ENCODE results near the gene PLA2G4E. TPM values are rescaled to one million over a fixed set of nuclear protein-coding genes. Genes with fewer than 3 reads are reported as not detected.

The PLA2G4E gene
- total RNA-seq, 1 experiment from 2014 or later: not detected

DNA sequence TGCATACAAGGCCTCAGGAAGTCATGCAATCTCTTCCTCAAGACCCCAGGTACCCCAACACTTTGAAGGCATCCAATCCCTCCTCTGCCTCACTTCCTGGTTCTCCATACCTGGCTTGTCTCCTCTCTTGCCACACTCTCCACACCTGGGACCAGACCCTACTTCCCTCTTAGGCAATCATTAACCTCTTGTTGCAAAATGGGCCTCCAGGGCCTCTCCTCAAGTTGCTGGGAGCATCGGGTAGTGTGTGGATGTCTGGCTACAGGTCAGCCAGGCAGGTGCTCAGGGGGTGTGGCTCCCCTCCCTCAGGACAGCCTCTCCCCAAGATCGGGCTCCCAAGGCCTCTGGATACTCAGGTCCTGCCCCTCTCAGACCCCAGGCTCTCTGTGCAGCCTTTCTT lies 8.6 kb downstream of the PLA2G4E start:
- peaks cover 15% of the 10 kb centered on the region for H3K4me1 ChIP-seq (ENCODE audit: insufficient read depth, low read length)
- no peak overlapping the region for H2AFZ ChIP-seq (ENCODE audit: low read length)
- no peaks in the 10 kb centered on the region for H3K36me3 ChIP-seq (ENCODE audit: low read depth, low read length)
- H3K4me2 ChIP-seq (ENCODE audit: low read length): no peak overlapping the region
- no TSS peak for BruUV-seq (replicated peaks)
- intact Hi-C loops (cut with micrococcal nuclease): no loop called here
- DNase-seq: no peak
- no peak overlapping the region for H3K9ac ChIP-seq (ENCODE audit: low read length)
- ATAC-seq: no peak
- no peaks in the 10 kb centered on the region for H3K9me2 ChIP-seq (replicated peaks; ENCODE audit: low read length)
- H3K4me3 ChIP-seq (ENCODE audit: low read length): no peak overlapping the region
- H3K9me3 ChIP-seq (ENCODE audit: low read length): no peaks in the 10 kb centered on the region
- ChIA-PET POLR2A (ENCODE audit: unreplicated experiment) (no interaction called here), CTCF (no interaction called here)
- no peaks in the 10 kb centered on the region for H4K20me1 ChIP-seq (ENCODE audit: low read length)
- no peaks in the 10 kb centered on the region for H3K79me2 ChIP-seq (ENCODE audit: low read length)
- no peaks in the 10 kb centered on the region for H3K27me3 ChIP-seq (ENCODE audit: low read length)
- H3F3A ChIP-seq (ENCODE audit: low read length, unreplicated experiment): no peaks in the 10 kb centered on the region
- no peak overlapping the region for H3K27ac ChIP-seq (ENCODE audit: low read length)
- TF ChIP-seq EZH2phosphoT487 (IDR thresholded peaks at IDR 0.05; ENCODE audit: borderline replicate concordance, low read length): no peak
- TF ChIP-seq EZH2 (IDR thresholded peaks at IDR 0.05; ENCODE audit: low read length, unreplicated experiment): no peak
- TF ChIP-seq, protein P1, sequence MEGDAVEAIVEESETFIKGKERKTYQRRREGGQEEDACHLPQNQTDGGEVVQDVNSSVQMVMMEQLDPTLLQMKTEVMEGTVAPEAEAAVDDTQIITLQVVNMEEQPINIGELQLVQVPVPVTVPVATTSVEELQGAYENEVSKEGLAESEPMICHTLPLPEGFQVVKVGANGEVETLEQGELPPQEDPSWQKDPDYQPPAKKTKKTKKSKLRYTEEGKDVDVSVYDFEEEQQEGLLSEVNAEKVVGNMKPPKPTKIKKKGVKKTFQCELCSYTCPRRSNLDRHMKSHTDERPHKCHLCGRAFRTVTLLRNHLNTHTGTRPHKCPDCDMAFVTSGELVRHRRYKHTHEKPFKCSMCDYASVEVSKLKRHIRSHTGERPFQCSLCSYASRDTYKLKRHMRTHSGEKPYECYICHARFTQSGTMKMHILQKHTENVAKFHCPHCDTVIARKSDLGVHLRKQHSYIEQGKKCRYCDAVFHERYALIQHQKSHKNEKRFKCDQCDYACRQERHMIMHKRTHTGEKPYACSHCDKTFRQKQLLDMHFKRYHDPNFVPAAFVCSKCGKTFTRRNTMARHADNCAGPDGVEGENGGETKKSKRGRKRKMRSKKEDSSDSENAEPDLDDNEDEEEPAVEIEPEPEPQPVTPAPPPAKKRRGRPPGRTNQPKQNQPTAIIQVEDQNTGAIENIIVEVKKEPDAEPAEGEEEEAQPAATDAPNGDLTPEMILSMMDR (conservative IDR thresholded peaks at IDR 0.05; ENCODE audit: low read depth, low read length): no peak

DNA sequence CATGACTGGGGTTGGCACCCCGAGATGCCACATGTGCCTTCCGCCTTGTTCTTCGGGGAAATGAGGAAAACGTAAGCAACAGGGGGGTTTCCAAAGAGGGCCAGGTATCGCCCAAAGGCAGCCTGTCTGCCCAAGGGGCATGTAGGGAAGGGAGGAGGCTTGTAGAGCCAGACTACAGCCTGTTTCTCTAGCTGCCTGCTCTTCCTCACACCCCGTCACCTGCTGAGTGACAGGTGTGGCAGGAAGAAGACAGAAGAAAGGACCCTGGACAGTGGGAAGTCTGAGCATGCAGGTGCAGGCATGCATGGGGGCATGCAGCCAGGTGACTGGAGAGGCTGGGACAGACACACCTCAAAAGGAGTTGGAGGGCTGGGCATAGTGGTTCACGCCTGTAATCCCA lies 9.8 kb downstream of the PLA2G4E start:
- intact Hi-C loops (cut with micrococcal nuclease): no loop called here

DNA sequence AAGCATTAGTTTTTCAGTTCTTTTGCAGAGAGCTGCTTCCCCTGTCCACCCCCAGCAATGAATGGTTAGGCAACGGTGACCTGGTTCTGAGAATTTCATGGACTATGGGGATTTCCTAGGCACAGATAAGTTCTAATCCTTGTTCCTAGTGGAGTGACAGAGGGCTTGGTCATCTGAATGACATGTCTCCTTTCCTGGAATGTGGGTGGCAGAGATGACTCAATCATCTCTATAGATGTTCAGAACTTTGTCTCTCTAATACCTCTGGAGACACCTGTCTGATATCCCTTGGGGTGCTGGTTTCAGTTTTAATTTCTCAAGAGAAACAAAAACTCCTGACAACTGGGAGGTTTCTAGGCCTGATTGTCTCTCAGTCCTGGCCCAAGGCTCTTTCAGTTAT lies 10.4 kb downstream of the PLA2G4E start:
- Histone ChIP-seq H3K27me3 (ENCODE audit: low read length) (no peaks in the 10 kb centered on the region), H2AFZ (ENCODE audit: low read length) (no peak overlapping the region), H4K20me1 (ENCODE audit: low read length) (no peaks in the 10 kb centered on the region), H3F3A (ENCODE audit: low read length, unreplicated experiment) (no peaks in the 10 kb centered on the region), H3K36me3 (ENCODE audit: low read depth, low read length) (no peaks in the 10 kb centered on the region), H3K4me1 (ENCODE audit: insufficient read depth, low read length) (peaks cover 15% of the 10 kb centered on the region), H3K27ac (ENCODE audit: low read length) (peak overlapping the region; percentile 35), H3K79me2 (ENCODE audit: low read length) (no peaks in the 10 kb centered on the region), H3K9me2 (replicated peaks; ENCODE audit: low read length) (no peaks in the 10 kb centered on the region), H3K9me3 (ENCODE audit: low read length) (no peaks in the 10 kb centered on the region), H3K4me3 (ENCODE audit: low read length) (no peak overlapping the region), H3K4me2 (ENCODE audit: low read length) (peak overlapping the region; percentile 44), H3K9ac (ENCODE audit: low read length) (no peak overlapping the region)
- DNase-seq: peak; percentile 67
- intact Hi-C loops (cut with micrococcal nuclease): no loop called here
- BruUV-seq (replicated peaks): no TSS peak
- ChIA-PET POLR2A (ENCODE audit: unreplicated experiment) (no interaction called here), CTCF (no interaction called here)
- ATAC-seq: peak; percentile 72
- no peak for TF ChIP-seq EZH2 (IDR thresholded peaks at IDR 0.05; ENCODE audit: low read length, unreplicated experiment)
- TF ChIP-seq, protein P1 (conservative IDR thresholded peaks at IDR 0.05; ENCODE audit: low read depth, low read length): no peak
- TF ChIP-seq EZH2phosphoT487 (IDR thresholded peaks at IDR 0.05; ENCODE audit: borderline replicate concordance, low read length): no peak

More for the DNA sequence above, 9.8 kb downstream of the PLA2G4E start:
- Histone ChIP-seq H3K9me2 (replicated peaks; ENCODE audit: low read length) (no peaks in the 10 kb centered on the region), H3K4me1 (ENCODE audit: insufficient read depth, low read length) (peaks cover 15% of the 10 kb centered on the region), H3K36me3 (ENCODE audit: low read depth, low read length) (no peaks in the 10 kb centered on the region), H3K27me3 (ENCODE audit: low read length) (no peaks in the 10 kb centered on the region), H3F3A (ENCODE audit: low read length, unreplicated experiment) (no peaks in the 10 kb centered on the region), H3K27ac (ENCODE audit: low read length) (peak overlapping the region; percentile 35; the same call in 1 of the 2 replicates), H3K4me3 (ENCODE audit: low read length) (no peak overlapping the region), H3K9ac (ENCODE audit: low read length) (no peak overlapping the region), H4K20me1 (ENCODE audit: low read length) (no peaks in the 10 kb centered on the region), H3K79me2 (ENCODE audit: low read length) (no peaks in the 10 kb centered on the region), H3K9me3 (ENCODE audit: low read length) (no peaks in the 10 kb centered on the region), H2AFZ (ENCODE audit: low read length) (no peak overlapping the region), H3K4me2 (ENCODE audit: low read length) (peak overlapping the region; percentile 44)
- ATAC-seq: no peak
- ChIA-PET CTCF (no interaction called here), POLR2A (ENCODE audit: unreplicated experiment) (no interaction called here)
- DNase-seq: no peak
- no peak for TF ChIP-seq EZH2phosphoT487 (IDR thresholded peaks at IDR 0.05; ENCODE audit: borderline replicate concordance, low read length)
- TF ChIP-seq EZH2 (IDR thresholded peaks at IDR 0.05; ENCODE audit: low read length, unreplicated experiment): no peak
- TF ChIP-seq, protein P1 (conservative IDR thresholded peaks at IDR 0.05; ENCODE audit: low read depth, low read length): no peak
- BruUV-seq (replicated peaks): no TSS peak
